Measurements from ENCODE around the gene ZNF536. TPM values are rescaled to one million over a fixed set of nuclear protein-coding genes. Genes with fewer than 3 reads are reported as not detected.

ZNF536 gene
- polyA plus RNA-seq, 1 of the 3 experiments (the other 2 are of a cell fraction) = 0.41 TPM

GRCh38 chr19:30403203-30403985 lies 31.2 kb downstream of the ZNF536 start:
- CTCF ChIA-PET = interaction anchor here (1.9 kb wide), 1 partner anchor 13 kb away, joined by 4 read pairs; no protein-coding TSS in a partner anchor
- no peaks in the 10 kb centered on the region for H3K36me3 ChIP-seq (replicated peaks in 1 of 2; ENCODE audit: control insufficient read depth in 1 of 2, insufficient read depth in 2 of 2, low read length in 1 of 2)
- WGBS (ENCODE audit: low lambda C conversion rate) = 41% methylated on average over 12 of the region's 12 CpGs

DNA sequence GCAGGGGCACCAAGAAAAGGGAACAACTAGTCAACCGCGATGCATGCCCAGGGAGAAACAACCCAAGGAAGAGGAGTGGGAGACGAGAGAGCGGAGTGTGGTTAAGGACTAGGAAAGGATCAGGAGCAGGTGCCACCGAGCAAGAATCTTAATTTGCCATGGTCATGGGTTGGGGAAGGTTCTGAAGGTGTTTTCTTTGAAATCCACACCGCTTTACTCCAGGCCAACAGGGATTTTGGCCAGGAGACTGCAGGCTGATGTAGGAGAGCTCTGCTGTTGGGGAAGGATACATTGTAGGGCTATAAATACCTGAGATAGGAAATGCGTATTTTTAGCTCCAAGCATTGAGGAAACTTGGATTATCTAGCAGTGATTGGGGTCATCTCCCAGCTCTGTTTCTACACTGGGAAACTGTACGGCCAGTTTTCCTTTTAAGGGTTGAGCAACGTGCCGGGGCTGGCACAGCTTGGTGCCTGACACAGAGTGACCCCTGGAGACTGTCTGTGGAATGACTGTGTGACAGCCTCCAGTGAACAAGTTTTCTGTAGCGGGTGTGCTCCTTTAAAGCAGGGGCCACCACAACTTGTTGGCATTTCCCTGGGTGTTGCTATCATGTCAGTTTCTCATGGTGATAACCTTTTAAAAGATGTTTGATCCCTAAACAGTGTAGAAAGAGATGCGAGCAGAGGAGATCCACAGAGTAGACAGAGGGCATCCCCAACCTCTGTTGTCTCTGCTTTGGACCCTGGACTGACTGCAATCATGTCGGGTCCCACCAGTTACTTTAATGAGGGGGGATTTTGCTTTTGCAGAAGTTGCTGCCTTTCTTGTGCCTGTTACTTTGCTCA lies 34.3 kb downstream of the ZNF536 start:
- CTCF ChIA-PET = interaction anchor here (1.0 to 1.7 kb wide), 5 partner anchors 9 to 321 kb away, joined by 3 to 8 read pairs (median 4); no protein-coding TSS in a partner anchor
- H3K4me3 ChIP-seq (ENCODE audit: low read depth in 2 of 2, low read length in 1 of 2) = no peak overlapping the region
- no peak overlapping the region for H3K9ac ChIP-seq
- no peaks in the 10 kb centered on the region for H3K36me3 ChIP-seq (replicated peaks in 1 of 2; ENCODE audit: control insufficient read depth in 1 of 2, insufficient read depth in 2 of 2, low read length in 1 of 2)
- no peak overlapping the region for H2AFZ ChIP-seq (ENCODE audit: low read depth)
- H3F3A ChIP-seq (replicated peaks; ENCODE audit: insufficient read depth) = no peaks in the 10 kb centered on the region
- no peaks in the 10 kb centered on the region for H3K9me3 ChIP-seq
- 39% methylated on average over 13 of the region's 13 CpGs for WGBS (ENCODE audit: low lambda C conversion rate)
- H3K4me1 ChIP-seq (ENCODE audit: control insufficient read depth in 1 of 2, insufficient read depth in 2 of 2, low read depth in 1 of 2, low read length in 1 of 2) = no peaks in the 10 kb centered on the region; a peak in 1 of 4 replicates
- H4K20me1 ChIP-seq (ENCODE audit: insufficient read depth) = no peaks in the 10 kb centered on the region
- H3K4me2 ChIP-seq = no peak overlapping the region
- POLR2A ChIA-PET = no interaction called here
- no peaks in the 10 kb centered on the region for H3K27me3 ChIP-seq (ENCODE audit: insufficient read depth)
- H3K9me2 ChIP-seq = no peaks in the 10 kb centered on the region
- peak; percentile 56 for DNase-seq
- H3K79me2 ChIP-seq (ENCODE audit: insufficient read depth) = no peaks in the 10 kb centered on the region
- H3K27ac ChIP-seq (ENCODE audit: low read depth in 2 of 2, low read length in 1 of 2) = no peak overlapping the region
- peak; percentile 31; the same call in 1 of the 2 replicates for TF ChIP-seq SMC3 (IDR thresholded peaks at IDR 0.05; ENCODE audit: low read depth, low read length)
- TF ChIP-seq RAD21 (IDR thresholded peaks at IDR 0.05; ENCODE audit: low read length) = peak; percentile 67
- TF ChIP-seq GATA2 (CRISPR knock-in tag; IDR thresholded peaks at IDR 0.05) = no peak
- TF ChIP-seq EP300 (IDR thresholded peaks at IDR 0.05; ENCODE audit: borderline replicate concordance in 1 of 2, low read depth in 1 of 2, low read length in 1 of 2) = no peak
- no peak for TF ChIP-seq FOSL2 (IDR thresholded peaks at IDR 0.05; ENCODE audit: borderline replicate concordance, low read depth)
- no peak for TF ChIP-seq POLR2AphosphoS5 (IDR thresholded peaks at IDR 0.05; ENCODE audit: low read depth, low read length)
- no peak for TF ChIP-seq SIN3A (IDR thresholded peaks at IDR 0.05; ENCODE audit: borderline replicate concordance, low read depth, low read length)
- TF ChIP-seq GABPA (IDR thresholded peaks at IDR 0.05; ENCODE audit: low read depth) = no peak
- TF ChIP-seq, protein P1, sequence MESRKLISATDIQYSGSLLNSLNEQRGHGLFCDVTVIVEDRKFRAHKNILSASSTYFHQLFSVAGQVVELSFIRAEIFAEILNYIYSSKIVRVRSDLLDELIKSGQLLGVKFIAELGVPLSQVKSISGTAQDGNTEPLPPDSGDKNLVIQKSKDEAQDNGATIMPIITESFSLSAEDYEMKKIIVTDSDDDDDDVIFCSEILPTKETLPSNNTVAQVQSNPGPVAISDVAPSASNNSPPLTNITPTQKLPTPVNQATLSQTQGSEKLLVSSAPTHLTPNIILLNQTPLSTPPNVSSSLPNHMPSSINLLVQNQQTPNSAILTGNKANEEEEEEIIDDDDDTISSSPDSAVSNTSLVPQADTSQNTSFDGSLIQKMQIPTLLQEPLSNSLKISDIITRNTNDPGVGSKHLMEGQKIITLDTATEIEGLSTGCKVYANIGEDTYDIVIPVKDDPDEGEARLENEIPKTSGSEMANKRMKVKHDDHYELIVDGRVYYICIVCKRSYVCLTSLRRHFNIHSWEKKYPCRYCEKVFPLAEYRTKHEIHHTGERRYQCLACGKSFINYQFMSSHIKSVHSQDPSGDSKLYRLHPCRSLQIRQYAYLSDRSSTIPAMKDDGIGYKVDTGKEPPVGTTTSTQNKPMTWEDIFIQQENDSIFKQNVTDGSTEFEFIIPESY (IDR thresholded peaks at IDR 0.05; ENCODE audit: borderline replicate concordance, low read depth) = no peak
- no peak for TF ChIP-seq MEF2A (IDR thresholded peaks at IDR 0.05; ENCODE audit: borderline replicate concordance, low read depth)
- TF ChIP-seq TAF1 (IDR thresholded peaks at IDR 0.05; ENCODE audit: borderline replicate concordance, low read depth, low read length) = no peak

More at GRCh38 chr19:30403203-30403985, 31.2 kb downstream of the ZNF536 start:
- no peak for DNase-seq
- Histone ChIP-seq H3K27ac (ENCODE audit: low read depth in 2 of 2, low read length in 1 of 2) (no peak overlapping the region), H3K4me1 (ENCODE audit: control insufficient read depth in 1 of 2, insufficient read depth in 2 of 2, low read depth in 1 of 2, low read length in 1 of 2) (no peaks in the 10 kb centered on the region; a peak in 1 of 4 replicates), H3K79me2 (ENCODE audit: insufficient read depth) (no peaks in the 10 kb centered on the region), H3K9ac (no peak overlapping the region), H2AFZ (ENCODE audit: low read depth) (no peak overlapping the region), H3K9me3 (no peaks in the 10 kb centered on the region), H3K4me3 (ENCODE audit: low read depth in 2 of 2, low read length in 1 of 2) (no peak overlapping the region), H3F3A (replicated peaks; ENCODE audit: insufficient read depth) (no peaks in the 10 kb centered on the region), H3K9me2 (no peaks in the 10 kb centered on the region), H3K27me3 (ENCODE audit: insufficient read depth) (no peaks in the 10 kb centered on the region), H3K4me2 (no peak overlapping the region), H4K20me1 (ENCODE audit: insufficient read depth) (no peaks in the 10 kb centered on the region)
- POLR2A ChIA-PET = no interaction called here
- TF ChIP-seq YY1 (IDR thresholded peaks at IDR 0.05; ENCODE audit: low read depth) = no peak
- no peak for TF ChIP-seq SIN3A (IDR thresholded peaks at IDR 0.05; ENCODE audit: borderline replicate concordance, low read depth, low read length)
- TF ChIP-seq IRF3 (IDR thresholded peaks at IDR 0.05; ENCODE audit: low read depth, low read length) = no peak
- TF ChIP-seq TEAD4 (IDR thresholded peaks at IDR 0.05; ENCODE audit: borderline replicate concordance, insufficient read depth) = no peak
- no peak for TF ChIP-seq USF1 (IDR thresholded peaks at IDR 0.05; ENCODE audit: borderline replicate concordance, low read depth)
- TF ChIP-seq RCOR1 (IDR thresholded peaks at IDR 0.05; ENCODE audit: low read length) = no peak
- TF ChIP-seq CHD2 (IDR thresholded peaks at IDR 0.05; ENCODE audit: low read length, partially characterized antibody) = no peak
- no peak for TF ChIP-seq TCF12 (IDR thresholded peaks at IDR 0.05)
- no peak for TF ChIP-seq SMC3 (IDR thresholded peaks at IDR 0.05; ENCODE audit: low read depth, low read length)
- no peak for TF ChIP-seq USF2 (IDR thresholded peaks at IDR 0.05; ENCODE audit: borderline replicate concordance, low read depth, low read length)
